CD4-positive, alpha-beta T cell treated with Interleukin-2 at 100 ng/mL for 4 hours (primary cell): ENCODE measurements around the gene GPR84.

Source experiments
- DNase-seq: peaks from one replicate; pipeline ENCODE4 v3.0.0-alpha.2; 2020; ENCODE audit warnings: low spot score

GPR84 gene

DNA sequence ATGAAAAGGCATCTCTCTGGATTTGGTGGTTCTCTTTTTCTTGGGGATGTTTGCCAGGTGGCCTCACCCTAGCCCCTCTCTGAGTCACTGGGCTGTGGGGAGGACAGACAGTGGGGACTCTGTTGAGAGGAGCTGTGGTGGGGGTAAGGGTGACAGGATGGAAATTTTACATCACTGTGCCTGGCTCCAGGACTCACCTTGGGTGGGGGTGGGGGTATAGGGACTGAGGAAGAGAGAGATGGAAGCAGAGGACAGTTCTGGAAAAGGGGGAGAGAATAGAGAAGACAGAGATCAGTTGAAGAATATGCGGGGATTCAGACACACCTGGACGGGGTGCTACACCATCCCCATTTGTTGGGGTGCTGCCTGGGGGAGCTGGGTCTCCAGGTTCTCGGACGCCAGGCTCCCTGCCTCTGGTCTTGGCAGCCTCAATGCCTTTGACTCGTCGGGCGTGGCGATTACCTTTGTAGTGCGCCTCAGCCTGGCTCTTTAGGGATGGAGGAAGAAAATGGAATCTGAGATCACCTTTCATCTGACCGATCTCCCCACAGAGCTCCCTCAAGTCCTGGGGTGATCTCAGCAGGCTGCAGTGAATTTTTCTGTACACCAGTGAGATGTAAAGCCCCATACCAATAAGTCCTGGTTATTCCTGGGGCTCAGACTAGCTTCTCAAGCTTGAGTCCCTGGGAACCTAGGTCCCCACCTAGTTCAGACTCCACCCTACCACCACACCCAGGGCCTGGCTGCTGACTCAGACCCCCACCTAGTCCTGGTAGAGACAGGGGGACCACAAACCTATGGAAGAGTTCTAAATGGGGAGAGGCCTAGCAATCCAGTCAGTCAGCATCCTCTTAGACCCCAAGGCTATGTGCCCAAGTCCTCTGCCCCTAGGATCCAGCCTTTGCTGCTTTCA lies 9.6 kb upstream of the GPR84 start:
- no peak for DNase-seq

GRCh38 chr12:54372113-54372806 lies 8.0 kb upstream of the GPR84 start:
- DNase-seq = no peak

DNA sequence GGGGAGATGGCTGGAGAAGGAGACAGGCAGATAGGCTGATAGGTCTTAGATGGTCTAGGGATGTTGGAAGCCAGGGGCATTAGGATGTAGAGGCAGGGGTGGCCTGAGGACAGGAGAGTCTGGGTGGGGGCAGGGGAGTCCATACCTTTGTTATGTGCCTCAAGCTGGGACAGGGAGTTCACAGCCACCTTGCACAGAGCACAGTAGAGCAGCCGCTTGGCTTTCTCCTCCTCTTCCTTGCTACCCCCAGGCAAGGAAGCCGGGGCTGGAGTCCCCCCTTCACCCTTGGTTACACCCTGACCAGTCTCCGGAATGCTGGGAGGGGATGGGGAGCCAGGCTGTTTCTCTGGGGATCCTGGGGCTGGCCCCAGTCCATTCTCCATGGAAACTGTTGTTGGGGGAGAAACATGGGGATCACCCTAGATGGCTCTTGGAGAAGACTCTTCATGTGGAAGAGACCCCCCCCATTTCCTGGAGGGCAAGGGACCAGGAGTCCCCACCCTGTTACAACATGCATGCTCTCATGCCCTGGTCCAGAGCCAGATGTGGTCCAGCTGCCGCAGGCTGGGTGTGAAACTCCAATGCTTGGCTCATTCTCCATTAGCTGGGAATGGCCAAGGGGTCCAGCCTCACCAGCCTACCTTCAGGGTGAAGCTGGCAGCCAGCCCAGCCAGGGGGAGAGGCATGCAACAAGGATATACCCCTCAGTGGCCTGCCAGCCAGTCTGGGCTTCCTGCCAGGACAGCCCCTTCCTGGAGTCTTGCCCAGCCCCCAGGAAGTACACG lies 7.2 kb upstream of the GPR84 start:
- DNase-seq = no peak

DNA sequence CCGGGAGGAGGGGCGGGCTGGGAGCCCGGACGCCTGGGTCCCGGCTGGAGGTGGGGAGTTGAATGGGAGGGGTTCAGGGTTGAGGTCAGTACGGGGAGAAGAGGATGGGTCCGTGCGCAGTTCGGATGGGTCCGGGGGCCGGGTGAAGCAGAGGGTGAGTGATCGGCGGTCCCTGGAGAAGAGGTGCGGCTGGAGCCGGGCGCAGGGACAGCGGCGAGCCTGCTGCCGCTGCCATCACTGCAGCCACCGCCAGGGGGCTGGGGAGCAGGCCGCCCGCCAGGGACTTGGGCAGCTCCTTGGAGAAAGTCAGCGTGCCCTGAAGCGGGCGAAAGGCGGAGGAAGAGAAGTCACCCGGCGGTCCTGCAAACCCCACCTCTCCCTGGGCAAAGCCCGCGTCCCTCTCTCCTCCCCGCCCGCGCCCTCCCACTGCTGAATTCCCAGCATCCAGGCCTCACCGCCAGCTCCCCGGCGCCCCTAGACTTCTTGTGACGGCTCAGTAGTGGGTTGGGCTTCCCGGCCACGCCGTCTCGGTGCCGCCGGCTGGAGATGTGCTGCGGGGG lies 6.0 kb upstream of the GPR84 start:
- no peak for DNase-seq

GRCh38 chr12:54369597-54370131 lies 5.4 kb upstream of the GPR84 start:
- DNase-seq = no peak

- DNase-seq = peak; percentile 90
Observed at GRCh38 chr12:54368709-54369596, 4.7 kb upstream of the GPR84 start.

DNA sequence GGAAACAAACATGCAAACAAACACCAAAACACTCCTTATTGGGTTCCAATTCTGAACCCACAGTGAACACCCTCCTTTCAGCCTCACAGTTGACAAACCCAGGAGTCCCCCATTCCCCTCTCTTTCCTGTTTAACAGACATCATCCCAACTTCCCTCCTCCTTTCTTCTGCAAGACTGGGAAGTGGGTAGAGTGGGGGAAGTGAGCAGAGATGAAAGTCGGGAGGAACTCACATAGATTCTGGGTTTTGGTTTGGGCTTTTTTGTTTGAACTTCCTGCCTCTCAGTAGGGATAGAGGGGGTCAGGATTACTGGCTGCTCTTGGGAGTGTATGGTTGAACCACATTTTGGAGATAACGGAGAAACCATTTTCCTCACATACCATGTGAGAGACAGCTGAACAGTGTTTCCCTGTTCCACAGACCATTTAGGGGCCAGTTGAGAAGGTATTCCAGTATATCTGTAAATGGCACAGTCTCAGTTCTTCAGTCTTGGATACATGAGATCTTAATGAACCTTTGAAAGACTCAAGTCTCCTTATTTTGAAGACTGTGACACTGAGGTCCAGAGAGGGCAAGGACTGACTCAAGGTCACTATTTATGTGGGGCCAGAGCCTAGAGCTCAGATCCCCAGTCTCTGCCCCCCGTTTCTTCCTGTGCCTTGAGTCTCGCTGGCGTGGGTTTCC lies 3.9 kb upstream of the GPR84 start:
- no peak for DNase-seq

DNA sequence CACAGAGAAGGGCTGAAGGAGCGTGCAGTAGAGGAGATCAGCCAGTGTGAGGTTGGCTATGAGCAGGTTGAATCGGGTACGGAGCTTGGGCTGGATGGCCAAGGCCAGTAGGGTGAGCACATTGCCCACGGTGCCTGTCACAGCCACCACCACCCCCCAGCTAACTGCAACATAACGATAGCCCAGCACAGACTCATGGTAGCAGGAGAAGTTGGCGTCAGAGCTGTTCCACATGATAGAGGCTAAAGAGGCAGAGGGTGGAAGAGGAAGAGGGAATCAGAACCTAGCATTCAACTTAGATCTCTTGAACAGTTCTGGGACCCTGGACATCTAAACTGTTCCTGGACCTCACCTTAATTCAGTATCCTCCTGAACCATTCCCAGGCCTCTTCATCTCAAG lies 668 bp downstream of the GPR84 start:
- DNase-seq = no peak

- no peak for DNase-seq
Observed at GRCh38 chr12:54363047-54363446, 1.2 kb downstream of the GPR84 start.

- DNase-seq = peak; percentile 46
Observed at GRCh38 chr12:54360717-54361456, 3.4 kb downstream of the GPR84 start.

GRCh38 chr12:54359762-54360351 lies 4.4 kb downstream of the GPR84 start:
- no peak for DNase-seq

- peak; percentile 98 for DNase-seq
Observed at GRCh38 chr12:54358945-54359761, 5.1 kb downstream of the GPR84 start.

DNA sequence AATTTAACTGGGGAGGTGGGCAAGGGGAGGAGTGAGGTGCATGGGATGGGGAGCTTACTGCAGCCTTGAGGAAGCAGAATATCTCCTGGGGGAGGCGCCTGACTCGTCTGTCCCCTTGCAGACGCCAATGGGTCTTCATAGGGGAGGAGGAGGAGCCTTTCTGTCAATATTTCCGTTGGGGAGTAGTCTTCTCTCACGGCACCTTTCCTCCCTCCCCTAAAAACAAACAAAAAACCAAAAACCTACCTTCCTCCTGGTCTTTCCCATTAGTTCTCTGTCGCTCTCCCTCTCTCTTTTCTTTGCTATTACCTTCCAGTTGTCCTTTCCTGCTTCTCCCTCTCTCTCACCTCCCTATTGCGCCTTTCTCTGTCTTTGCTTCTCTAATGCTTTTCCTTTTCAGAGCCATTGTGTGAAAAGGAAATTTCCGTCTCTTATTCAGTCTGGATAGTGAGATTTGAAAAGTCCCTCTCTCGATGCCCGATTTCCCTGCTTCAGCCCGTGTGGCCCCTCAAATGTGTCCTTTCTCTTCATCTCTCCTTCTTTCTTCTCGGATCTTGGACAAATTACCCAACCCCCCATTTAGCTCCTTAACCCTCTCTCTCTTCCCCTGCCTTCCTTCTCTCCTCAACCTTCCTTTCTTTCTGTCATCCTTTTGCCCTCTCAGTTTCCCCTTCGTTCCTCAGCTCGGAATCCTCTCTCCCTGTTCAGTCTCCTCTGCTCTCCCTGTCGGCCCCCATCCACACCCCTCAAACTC lies 5.9 kb downstream of the GPR84 start:
- peak; percentile 52 for DNase-seq

DNA sequence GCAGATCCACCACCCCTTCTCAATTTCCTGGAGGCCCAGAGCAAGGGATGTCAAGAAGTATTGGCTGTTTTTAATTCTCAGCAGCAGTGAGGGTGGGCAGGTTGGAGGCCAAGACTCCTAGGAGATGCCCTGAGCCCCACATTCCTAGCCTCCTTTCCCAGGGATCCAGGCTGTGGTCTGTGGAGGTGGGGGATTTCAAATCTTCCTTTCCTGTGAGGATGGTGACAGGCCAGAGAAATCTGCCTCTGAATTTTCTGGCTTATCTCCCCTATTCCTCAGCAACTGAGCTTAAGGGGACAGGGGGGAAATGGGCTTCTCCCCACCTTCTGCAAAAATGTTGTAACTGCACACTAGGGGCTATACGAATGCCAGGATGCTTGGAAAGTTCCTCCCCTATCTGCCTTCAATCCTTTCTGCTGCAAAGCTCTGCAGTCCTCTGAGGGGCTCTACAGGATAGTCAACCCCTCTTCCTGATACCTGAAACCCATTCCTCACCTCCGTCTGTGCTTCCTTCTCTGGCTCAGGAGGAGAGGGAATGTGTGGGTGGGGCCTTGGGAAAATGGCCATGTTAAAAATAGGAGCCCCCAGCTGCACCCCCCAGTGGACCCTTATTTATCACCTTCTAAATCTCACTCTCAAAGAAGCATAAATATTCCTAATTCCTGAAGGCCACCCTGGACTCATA lies 6.6 kb downstream of the GPR84 start:
- no peak for DNase-seq

DNA sequence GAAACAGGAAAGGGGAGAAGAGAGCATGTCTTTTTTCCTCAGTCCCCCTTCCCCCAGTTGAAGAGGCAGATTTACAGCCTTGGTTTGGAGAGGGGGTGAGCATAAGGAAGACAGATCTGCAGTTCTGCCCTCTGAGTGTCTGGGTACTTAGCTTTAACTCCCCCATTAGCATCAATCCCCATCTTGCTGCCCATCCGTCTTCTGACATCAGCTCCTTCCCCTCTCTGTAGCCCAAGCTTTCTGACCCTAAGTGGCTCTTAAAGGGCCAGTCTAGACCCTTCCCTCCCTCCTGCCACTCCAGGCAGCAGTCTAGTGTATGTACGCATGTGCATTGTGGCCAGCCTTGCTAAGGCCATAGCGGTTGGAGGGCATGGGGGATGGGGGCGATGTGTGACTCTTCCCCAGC lies 7.3 kb downstream of the GPR84 start:
- DNase-seq = no peak

- no peak for DNase-seq
Observed at GRCh38 chr12:54356228-54356627, 8.1 kb downstream of the GPR84 start.
